CD14-positive monocyte (primary cell): ENCODE data around the gene OSBPL6. TPM values are rescaled to one million over a fixed set of nuclear protein-coding genes. Genes with fewer than 3 reads are reported as not detected.

ENCODE experiments used
- DNase-seq, 3 donors: peaks; one replicate each; pipeline ENCODE4 v3.0.0-alpha.2; 2011 to 2022
- H2AFZ ChIP-seq: 2 replicates; pipeline ENCODE4 v1.6.0; 2012; ENCODE audit warnings: mild to moderate bottlenecking, low read depth, low read length, inconsistent platforms; ENCODE audit not compliant: insufficient read depth, poor library complexity, severe bottlenecking
- H3K27ac ChIP-seq, 2 donors: 1 replicate in 1 of 2; 2 replicates in 1 of 2; pipeline ENCODE4 v1.5.1; 2012 to 2013; ENCODE audit warnings: low read length in 2 of 2, control low read depth in 1 of 2, inconsistent platforms in 1 of 2, low read depth in 1 of 2, mild to moderate bottlenecking in 1 of 2
- H3K27me3 ChIP-seq, 2 donors: one replicate each; pipeline versions ENCODE4 v1.6.0 to v1.6.1; 2011 to 2013; ENCODE audit warnings: low read length in 2 of 2; ENCODE audit not compliant: control insufficient read depth in 2 of 2, insufficient read depth in 2 of 2
- H3K36me3 ChIP-seq, 2 donors: replicated peaks in 1 of 2; 1 replicate in 1 of 2; 2 replicates in 1 of 2; pipeline versions ENCODE4 v1.5.1 to v1.6.1; 2012 to 2013; ENCODE audit warnings: low read length in 2 of 2, control low read depth in 1 of 2, inconsistent platforms in 1 of 2, mild to moderate bottlenecking in 1 of 2; ENCODE audit not compliant: insufficient read depth in 2 of 2, control insufficient read depth in 1 of 2
- H3K4me1 ChIP-seq, 2 donors: 1 replicate in 1 of 2; 2 replicates in 1 of 2; pipeline versions ENCODE4 v1.5.1 to v1.6.1; 2012 to 2013; ENCODE audit warnings: low read length in 2 of 2, control low read depth in 1 of 2, inconsistent platforms in 1 of 2, mild to moderate bottlenecking in 1 of 2, moderate library complexity in 1 of 2; ENCODE audit not compliant: insufficient read depth in 2 of 2, control insufficient read depth in 1 of 2
- H3K4me2 ChIP-seq: replicated peaks from 2 replicates; pipeline ENCODE3; 2012; ENCODE audit warnings: low read length, moderate library complexity, mild to moderate bottlenecking; ENCODE audit not compliant: poor library complexity, severe bottlenecking; ENCODE audit errors: extremely low read depth
- H3K4me3 ChIP-seq, 3 experiments: fragments of 200-600 bp in 1 of 3; sonication (generic) in 1 of 3; replicated peaks in 1 of 3; 1 replicate in 2 of 3; 2 replicates in 1 of 3; pipeline ENCODE4 v1.5.1; 2011 to 2013; ENCODE audit warnings: low read length in 3 of 3, mild to moderate bottlenecking in 3 of 3, control low read depth in 2 of 3, low read depth in 2 of 3, inconsistent platforms in 1 of 3, moderate library complexity in 1 of 3
- H3K79me2 ChIP-seq: 2 replicates; pipeline ENCODE4 v1.6.0; 2012; ENCODE audit warnings: mild to moderate bottlenecking, control low read depth, inconsistent platforms, low read length, moderate library complexity; ENCODE audit not compliant: insufficient read depth
- H3K9ac ChIP-seq: 2 replicates; pipeline ENCODE4 v1.6.0; 2017; ENCODE audit warnings: low read length, mild to moderate bottlenecking; ENCODE audit not compliant: insufficient read depth, poor library complexity, severe bottlenecking
- H3K9me3 ChIP-seq, 2 donors: replicated peaks in 1 of 2; 1 replicate in 1 of 2; 2 replicates in 1 of 2; pipeline versions ENCODE4 v1.5.1 to v1.6.1; 2012 to 2013; ENCODE audit warnings: low read length in 2 of 2, control low read depth in 1 of 2; ENCODE audit not compliant: control insufficient read depth in 1 of 2, insufficient read depth in 1 of 2
- H4K20me1 ChIP-seq: 2 replicates; pipeline ENCODE4 v1.6.0; 2012; ENCODE audit warnings: mild to moderate bottlenecking, low read length, control low read depth, moderate library complexity; ENCODE audit not compliant: insufficient read depth
- H3K27ac Mint-ChIP-seq, 7 donors: one replicate each; pipeline ENCODE4 v1.8.0; 2020; ENCODE audit warnings: mild to moderate bottlenecking in 7 of 7, mixed read lengths in 7 of 7, moderate library complexity in 6 of 7, inconsistent platforms in 2 of 7
- H3K27me3 Mint-ChIP-seq, 3 donors: one replicate each; pipeline ENCODE4 v1.8.0; 2021 to 2022; ENCODE audit warnings: low read depth in 3 of 3, mild to moderate bottlenecking in 3 of 3, mixed read lengths in 3 of 3, moderate library complexity in 3 of 3, inconsistent platforms in 1 of 3
- H3K36me3 Mint-ChIP-seq, 2 donors: one replicate each; pipeline ENCODE4 v1.8.0; 2020; ENCODE audit warnings: mixed read lengths in 2 of 2, inconsistent platforms in 1 of 2, mild to moderate bottlenecking in 1 of 2
- H3K4me1 Mint-ChIP-seq: one replicate; pipeline ENCODE4 v1.8.0; 2020; ENCODE audit warnings: mild to moderate bottlenecking, mixed read lengths
- H3K4me3 Mint-ChIP-seq, 2 donors: one replicate each; pipeline ENCODE4 v1.8.0; 2020; ENCODE audit warnings: mild to moderate bottlenecking in 2 of 2, mixed read lengths in 2 of 2, moderate library complexity in 1 of 2
- H3K9me3 Mint-ChIP-seq, 7 donors: one replicate each; pipeline ENCODE4 v1.8.0; 2020 to 2022; ENCODE audit warnings: mixed read lengths in 7 of 7, mild to moderate bottlenecking in 6 of 7, moderate library complexity in 6 of 7, inconsistent platforms in 2 of 7
- CTCF ChIP-seq: fragments of 200-600 bp; IDR thresholded peaks from one replicate; pipeline ENCODE4 v1.8.0; 2022; ENCODE audit warnings: antibody characterized with exemption, mild to moderate bottlenecking
- WGBS: methylation state at CpG from one replicate; pipeline ENCODE4 v1.1.5; 2013; ENCODE audit warnings: missing lambda C conversion rate; ENCODE audit not compliant: insufficient coverage; 5-methylcytosine and 5-hydroxymethylcytosine counted together
- intact Hi-C, 2 donors: fragments of 100-400 bp; cut with micrococcal nuclease; formaldehyde crosslinking; loops; one replicate each; pipeline versions ENCODE4 v1.15.0 to v1.15.1; 2023
- polyA plus RNA-seq, 3 donors: library from polyadenylated mRNA; depleted of rRNA in 1 of 3; unstranded in 2 of 3; stranded (reverse) in 1 of 3; fragments of 300-500 nt in 2 of 3; fragments of >200 nt in 1 of 3; fragmentation: Illumina TruSeq in 2 of 3; gene quantifications; 1 replicate in 2 of 3; 2 replicates in 1 of 3; pipeline ENCODE4 v1.2.3, GENCODE V29; 2012 to 2021

Gene OSBPL6
- polyA plus RNA-seq, 3 donors, result not detected

GRCh38 chr2:178366412-178366811 lies 172.1 kb downstream of the OSBPL6 start:
- Histone ChIP-seq H3K9me3 (no peaks in the 10 kb centered on the region), H4K20me1 (no peaks in the 10 kb centered on the region), H3K9ac (no peak overlapping the region), H2AFZ (no peak overlapping the region), H3K4me2 (no peak overlapping the region), H3K4me1 (no peaks in the 10 kb centered on the region), H3K36me3 (no peaks in the 10 kb centered on the region), H3K4me3 (no peak overlapping the region), H3K27me3 (no peaks in the 10 kb centered on the region), H3K79me2 (no peaks in the 10 kb centered on the region), H3K27ac (no peak overlapping the region)
- no peaks in the 10 kb centered on the region for H3K36me3 Mint-ChIP-seq
- no peak overlapping the region for H3K4me3 Mint-ChIP-seq
- H3K27me3 Mint-ChIP-seq, result peaks cover 0 to 3% (median 0%) of the 10 kb centered on the region in 3 donors
- no peaks in the 10 kb centered on the region for H3K9me3 Mint-ChIP-seq
- H3K27ac Mint-ChIP-seq, result no peak overlapping the region
- intact Hi-C loops, result no loop called here
- no CpG with 5 or more reads among the region's 4 CpGs for WGBS
- no peak for TF ChIP-seq CTCF
- no peaks in the 10 kb centered on the region for H3K4me1 Mint-ChIP-seq
- no peak for DNase-seq

- Histone ChIP-seq H3K9ac (no peak overlapping the region), H3K36me3 (no peaks in the 10 kb centered on the region), H3K79me2 (no peaks in the 10 kb centered on the region), H3K27me3 (no peaks in the 10 kb centered on the region), H2AFZ (no peak overlapping the region), H3K9me3 (no peaks in the 10 kb centered on the region), H3K4me2 (no peak overlapping the region), H3K27ac (no peak overlapping the region), H3K4me1 (no peaks in the 10 kb centered on the region), H4K20me1 (no peaks in the 10 kb centered on the region), H3K4me3 (no peak overlapping the region)
- Mint-ChIP-seq H3K27ac (no peak overlapping the region), H3K4me1 (no peaks in the 10 kb centered on the region), H3K27me3 (peaks cover 0 to 3% (median 0%) of the 10 kb centered on the region in 3 donors), H3K36me3 (no peaks in the 10 kb centered on the region), H3K9me3 (no peaks in the 10 kb centered on the region), H3K4me3 (no peak overlapping the region)
- no peak for TF ChIP-seq CTCF
- intact Hi-C loops, result no loop called here
- WGBS, result 91% methylated on average over 1 of the region's 1 CpG
- DNase-seq, result no peak
Measured at GRCh38 chr2:178367344-178367743, 173.0 kb downstream of the OSBPL6 start.
